Lower leg skin (tissue), 4 donors: ENCODE results near the gene INSC. TPM values are rescaled to one million over a fixed set of nuclear protein-coding genes. Genes with fewer than 3 reads are reported as not detected.

Source experiments
- DNase-seq, 2 donors: peaks; one replicate each; pipeline ENCODE4 v3.0.0-alpha.2; 2019; ENCODE audit warnings: low spot score in 2 of 2
- H3K4me3 ChIP-seq: fragments of 200-600 bp; sonication (generic); 2 replicates; pipeline ENCODE4 v1.5.1; 2017; ENCODE audit warnings: mild to moderate bottlenecking, low read depth; ENCODE audit not compliant: poor library complexity, severe bottlenecking
- CTCF ChIP-seq, 3 donors: fragments of 450-650 bp; IDR thresholded peaks; one replicate each; pipeline ENCODE4 v1.5.1; 2016; ENCODE audit warnings: antibody characterized with exemption in 3 of 3, mild to moderate bottlenecking in 3 of 3, moderate library complexity in 2 of 3
- POLR2A ChIP-seq, 2 donors: fragments of 450-650 bp; IDR thresholded peaks; one replicate each; pipeline ENCODE4 v1.6.1; 2016 to 2017; ENCODE audit warnings: antibody characterized with exemption in 2 of 2, mild to moderate bottlenecking in 1 of 2, moderate library complexity in 1 of 2
- WGBS, 2 donors: methylation state at CpG; one replicate each; pipeline ENCODE4 v1.1.5; 2018; 5-methylcytosine and 5-hydroxymethylcytosine counted together
- intact Hi-C: fragments of 100-400 bp; cut with DNase I; formaldehyde crosslinking; loops from one replicate; pipeline ENCODE4 v1.15.0; 2023; ENCODE audit warnings: low total_unique reads
- total RNA-seq, 4 donors: library from RNA; depleted of rRNA; stranded (reverse); fragments of >200 nt; gene quantifications; one replicate each; pipeline ENCODE4 v1.1.0, GENCODE V29; 2016

Gene INSC
- total RNA-seq, 4 donors from 2014 or later: 0.23 to 0.27 TPM; not detected in 2

GRCh38 chr11:15248749-15249148 lies 134.0 kb downstream of the INSC start:
- 81 to 93% methylated on average over 3 of the region's 3 CpGs for whole genome bisulfite sequencing, 2 donors
- no peak overlapping the region for H3K4me3 ChIP-seq
- intact Hi-C loops: no loop called here
- DNase-seq: no peak
- TF ChIP-seq CTCF (IDR thresholded peaks at IDR 0.05) (no peak), POLR2A (IDR thresholded peaks at IDR 0.05) (no peak)

GRCh38 chr11:15258433-15259165 lies 143.9 kb downstream of the INSC start:
- intact Hi-C loops: no loop called here
- 22 to 32% methylated on average over 3 of the region's 3 CpGs for WGBS, 2 donors
- no peak for DNase-seq
- no peak overlapping the region for H3K4me3 ChIP-seq
- no peak for TF ChIP-seq CTCF (IDR thresholded peaks at IDR 0.05)
- TF ChIP-seq POLR2A (IDR thresholded peaks at IDR 0.05): no peak

- no peak for TF ChIP-seq CTCF (IDR thresholded peaks at IDR 0.05)
- no peak for TF ChIP-seq POLR2A (IDR thresholded peaks at IDR 0.05)
- 90 to 93% methylated on average over 1 of the region's 1 CpG for WGBS, 2 donors
- DNase-seq: no peak
- no peak overlapping the region for H3K4me3 ChIP-seq
- intact Hi-C loops: no loop called here
Observed at GRCh38 chr11:15266999-15267398, 152.3 kb downstream of the INSC start.

GRCh38 chr11:15268598-15268997 lies 153.9 kb downstream of the INSC start:
- TF ChIP-seq CTCF (IDR thresholded peaks at IDR 0.05): no peak
- no peak for TF ChIP-seq POLR2A (IDR thresholded peaks at IDR 0.05)
- no peak for DNase-seq
- intact Hi-C loops: no loop called here

DNA sequence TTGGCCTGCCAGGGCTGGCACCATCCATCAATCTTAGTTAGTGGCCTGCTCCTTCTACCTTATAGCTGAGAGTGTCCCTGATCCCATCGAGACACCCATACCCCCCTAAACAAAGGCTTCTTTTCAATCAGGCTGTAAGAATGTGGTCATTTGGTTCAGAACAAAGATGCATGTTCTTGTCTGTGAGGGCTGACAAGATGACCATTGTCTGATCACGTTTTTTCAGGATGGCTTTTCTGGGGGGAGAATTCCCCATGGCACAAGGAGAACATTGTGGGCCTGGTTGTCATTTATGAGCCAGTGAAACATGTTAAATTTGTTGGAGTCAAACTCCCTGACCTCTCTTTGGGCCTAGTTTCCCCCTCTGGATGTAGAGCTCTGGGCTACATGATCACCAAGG lies 160.4 kb downstream of the INSC start:
- no peak for TF ChIP-seq CTCF (IDR thresholded peaks at IDR 0.05)
- TF ChIP-seq POLR2A (IDR thresholded peaks at IDR 0.05): no peak
- no peak for DNase-seq
- intact Hi-C loops: no loop called here
- H3K4me3 ChIP-seq: no peak overlapping the region
- WGBS, 2 donors: 71 to 74% methylated on average over 2 of the region's 2 CpGs

More at GRCh38 chr11:15268598-15268997, 153.9 kb downstream of the INSC start:
- H3K4me3 ChIP-seq: no peak overlapping the region

- H3K4me3 ChIP-seq: no peak overlapping the region
- no peak for DNase-seq
- WGBS, 2 donors: 35 to 41% methylated on average over 3 of the region's 3 CpGs
- no peak for TF ChIP-seq CTCF (IDR thresholded peaks at IDR 0.05)
- intact Hi-C loops: no loop called here
Observed at GRCh38 chr11:15276621-15277020, 161.9 kb downstream of the INSC start.
